ENCODE data around the gene PSORS1C2. TPM values are rescaled to one million over a fixed set of nuclear protein-coding genes. Genes with fewer than 3 reads are reported as not detected.

Gene PSORS1C2
- total RNA-seq (2022; extraction: Qiagen RNA extraction; ENCODE audit: low read depth), result not detected in 5 replicates

DNA sequence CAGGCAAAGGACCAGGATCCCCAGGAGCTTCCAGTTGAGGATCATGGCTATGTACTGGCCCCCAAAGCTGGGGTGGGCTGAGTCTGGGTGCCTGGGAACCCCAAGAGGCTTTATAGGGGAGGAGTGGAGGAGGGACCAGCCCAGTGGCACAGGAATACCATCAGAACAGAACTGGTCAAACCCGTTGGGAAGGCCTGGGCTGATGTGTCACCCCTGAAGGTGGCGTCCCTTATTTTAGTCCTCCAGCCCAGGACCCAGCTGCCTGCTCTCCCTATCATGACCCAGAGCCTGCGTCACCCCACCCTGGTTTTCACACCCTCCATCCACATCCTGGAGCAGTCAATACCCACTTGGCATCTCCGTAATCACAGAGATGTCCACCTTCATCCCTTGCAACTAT lies at the start of gene PSORS1C2:
Gene PSORS1C2 (minus strand): TSS at position 85 of the 400 bp plus-strand sequence. CDS start 40 bp downstream, at position 45.

DNA sequence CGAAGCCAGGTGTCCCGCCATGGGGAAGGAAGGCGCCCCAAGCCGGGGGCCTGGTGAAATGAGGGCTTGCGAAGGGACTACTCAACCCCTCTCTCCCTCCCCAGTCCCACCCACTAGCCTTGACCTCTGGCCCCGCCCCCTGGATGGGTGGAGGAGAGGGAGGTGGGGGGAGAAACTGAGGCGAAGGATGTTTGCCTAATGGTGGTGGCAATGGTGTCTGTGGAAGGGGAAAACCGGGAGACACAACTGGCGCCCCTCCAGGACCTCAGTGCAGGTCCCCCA lies 31.7 kb upstream of the PSORS1C2 start, which contains the start of gene POU5F1:
Gene POU5F1 (minus strand): TSS at position 83 of the 282 bp plus-strand sequence. CDS start 62 bp downstream, at position 21.

DNA sequence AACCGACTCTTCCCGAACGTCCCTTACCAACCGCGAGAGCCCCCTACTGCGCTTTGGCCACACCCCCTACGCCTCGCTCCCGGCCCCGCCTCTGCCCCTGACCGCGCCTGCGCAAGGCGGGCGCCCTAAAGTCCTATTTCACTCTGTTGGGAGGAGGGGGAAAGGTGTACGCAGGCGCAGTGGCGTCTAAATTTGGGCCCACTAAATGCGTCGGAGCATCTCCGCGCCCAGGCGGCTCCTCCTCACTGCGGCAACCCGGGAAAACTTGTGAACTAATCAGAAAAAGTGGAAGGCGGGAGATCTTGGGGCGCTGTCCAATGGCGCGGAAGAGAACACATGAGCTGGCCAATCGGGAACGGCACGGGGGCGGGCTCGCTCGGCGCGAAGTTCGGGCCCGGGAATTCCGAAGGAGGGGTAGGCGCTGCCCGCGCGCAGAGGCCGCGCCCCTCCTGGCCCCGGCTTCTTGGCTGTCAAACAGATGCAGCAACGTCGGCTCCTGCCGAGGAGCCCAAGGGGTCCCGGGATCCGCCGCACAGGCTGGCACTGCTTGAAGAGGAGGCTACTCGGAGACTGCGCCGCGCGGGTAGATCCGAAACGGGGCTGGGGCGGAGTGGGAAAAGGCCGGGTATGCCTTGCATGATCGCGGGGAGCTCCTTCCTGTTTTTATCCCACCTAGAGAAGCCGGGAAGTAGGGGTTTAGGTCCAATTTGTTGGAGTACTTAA lies 19.4 kb upstream of the PSORS1C2 start, which contains the start of gene TCF19:
Gene TCF19 (plus strand): TSS at position 450 of the 723 bp plus-strand sequence. CDS start 881 bp downstream, outside the sequence.

DNA sequence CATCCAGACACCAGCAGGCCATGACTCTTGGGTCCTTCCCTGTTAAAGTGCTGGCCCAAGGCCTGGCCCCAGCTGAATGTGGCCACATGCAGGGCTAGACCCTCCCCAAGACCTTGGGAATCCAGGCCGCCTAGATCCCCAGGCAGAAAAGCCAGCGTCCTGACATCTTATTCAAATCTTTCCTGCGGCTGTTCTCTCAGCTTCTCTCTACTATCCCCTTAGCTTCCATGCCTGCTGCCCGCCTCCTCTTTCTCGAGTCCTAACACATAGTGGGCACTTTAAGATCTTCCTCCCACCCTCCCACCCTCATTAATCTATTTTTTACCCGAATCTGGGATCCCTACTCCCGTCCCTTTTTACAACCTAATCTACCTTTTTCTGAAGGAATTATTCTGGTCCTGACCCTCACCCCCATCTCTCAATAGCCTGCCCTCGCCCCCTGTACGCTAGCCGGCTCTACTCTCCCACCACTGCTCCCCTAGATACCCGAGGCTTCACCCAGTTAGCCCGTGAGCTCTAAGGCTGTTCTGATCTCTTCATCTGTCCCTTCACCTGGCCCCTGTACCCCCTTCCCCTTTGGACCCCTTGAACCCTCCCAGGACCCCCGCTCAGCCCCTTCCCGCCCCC lies 18.8 kb upstream of the PSORS1C2 start, which contains the start of gene CCHCR1:
Gene CCHCR1 (minus strand): TSS at position 290 of the 627 bp plus-strand sequence. CDS start 202 bp downstream, at position 88.

DNA sequence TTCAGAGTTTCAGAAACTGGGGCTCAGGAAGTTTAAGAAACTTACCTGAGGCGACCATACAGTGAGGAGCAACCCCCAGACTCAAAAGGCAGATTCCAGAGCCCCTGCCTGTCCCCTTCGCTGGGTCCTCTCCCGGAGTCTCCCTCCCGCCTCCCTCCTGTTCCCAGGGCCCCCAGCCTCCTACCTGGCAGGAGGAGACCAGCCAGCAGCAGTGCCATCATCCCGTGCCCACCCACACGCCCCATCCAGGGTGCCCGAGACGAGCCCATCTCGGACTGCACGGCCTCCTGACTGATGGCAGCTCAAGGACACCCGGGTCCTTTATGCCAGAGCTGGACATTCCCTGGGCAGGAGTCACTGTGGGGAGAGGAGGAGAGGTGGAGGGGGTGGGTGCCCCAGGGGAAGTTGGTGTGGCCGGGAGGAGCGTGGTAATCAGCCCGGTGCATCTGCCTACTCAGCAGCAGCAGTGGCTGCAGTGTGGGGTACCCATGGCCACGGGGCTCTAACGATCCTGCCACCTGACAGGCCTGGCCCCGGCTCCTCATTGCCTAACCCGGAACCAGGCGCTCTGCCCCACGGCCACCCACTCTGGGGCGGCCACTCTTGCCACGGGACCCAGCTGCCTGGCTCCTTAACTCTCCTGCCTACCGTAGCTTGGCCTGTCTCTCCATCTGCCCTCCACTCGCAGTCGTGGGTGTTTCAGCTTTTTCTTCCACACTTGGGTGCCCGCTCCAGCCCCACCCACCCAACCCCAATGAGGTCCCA lies 18.5 kb downstream of the PSORS1C2 start, which contains the start of gene CDSN:
Gene CDSN (minus strand): TSS at position 296 of the 765 bp plus-strand sequence. CDS start 27 bp downstream, at position 269.

DNA sequence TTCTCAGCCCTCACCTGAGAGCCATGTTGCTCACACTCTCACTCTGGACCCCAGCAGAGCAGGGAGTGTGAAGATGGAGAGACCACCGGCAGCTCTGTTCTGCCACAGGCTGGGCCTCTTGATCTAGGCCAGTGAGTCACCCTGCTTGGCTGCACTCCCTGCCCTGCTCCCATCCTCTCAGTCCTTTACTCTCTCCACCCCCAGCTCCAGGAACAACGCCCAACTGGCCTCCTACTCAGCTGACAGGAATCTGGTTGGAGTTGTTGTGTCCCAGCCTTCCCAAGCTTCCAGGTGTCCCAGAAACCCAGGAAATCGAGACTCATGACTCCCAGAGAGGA lies 24.4 kb downstream of the PSORS1C2 start, which contains the start of gene PSORS1C1:
Gene PSORS1C1 (plus strand): TSS at position 260 of the 338 bp plus-strand sequence. CDS start 14,833 bp downstream, outside the sequence.

DNA sequence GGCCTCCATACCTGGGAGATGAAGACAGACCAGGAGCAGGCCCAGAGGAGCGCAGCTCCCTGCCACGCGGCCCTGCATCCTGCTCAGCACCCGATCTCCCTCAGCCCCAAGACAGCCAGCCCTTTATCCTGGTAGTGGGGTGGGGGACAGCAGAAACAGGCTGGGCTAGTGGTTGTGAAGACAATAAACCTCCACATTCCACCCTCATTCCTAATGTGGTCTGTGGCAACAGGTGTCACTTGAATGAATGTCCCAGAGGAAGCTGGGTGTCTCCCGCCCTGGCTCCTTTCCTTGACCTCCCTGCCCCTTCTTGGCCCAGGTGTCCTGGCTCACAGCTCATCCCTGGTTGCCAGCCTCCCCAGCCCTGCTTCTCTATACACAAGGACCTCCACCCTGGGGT lies 26.4 kb downstream of the PSORS1C2 start, which contains the start of gene C6orf15:
Gene C6orf15 (minus strand): TSS at position 98 of the 400 bp plus-strand sequence. CDS start 20 bp downstream, at position 78.

Other genes starting within 250 kb of the PSORS1C2 start
- 14.8 to 23.5 TPM (median 19.2 TPM) in 5 replicates for gene GTF2H4, start 230.9 kb downstream of the PSORS1C2 start, total RNA-seq (2022; extraction: Qiagen RNA extraction; ENCODE audit: low read depth)
- 9.1 to 11.7 TPM (median 11.2 TPM) in 5 replicates for gene VARS2, start 224.8 kb downstream of the PSORS1C2 start, total RNA-seq (2022; extraction: Qiagen RNA extraction; ENCODE audit: low read depth)
- not detected in 5 replicates for gene SFTA2, start 206.9 kb downstream of the PSORS1C2 start, total RNA-seq (2022; extraction: Qiagen RNA extraction; ENCODE audit: low read depth)
- 0.01 to 0.05 TPM (median 0.02 TPM) in 3 of 5 replicates, not detected in the others for gene MUCL3, start 198.1 kb downstream of the PSORS1C2 start, total RNA-seq (2022; extraction: Qiagen RNA extraction; ENCODE audit: low read depth)
- not detected in 5 replicates for gene MUC21, start 155.3 kb downstream of the PSORS1C2 start, total RNA-seq (2022; extraction: Qiagen RNA extraction; ENCODE audit: low read depth)
- gene MUC22, start 128.6 kb downstream of the PSORS1C2 start, total RNA-seq (2022; extraction: Qiagen RNA extraction; ENCODE audit: low read depth), result 0.01 to 0.03 TPM in 2 of 5 replicates, not detected in the others
- not detected in 5 replicates for gene C6orf15, start 26.5 kb downstream of the PSORS1C2 start, total RNA-seq (2022; extraction: Qiagen RNA extraction; ENCODE audit: low read depth)
- gene PSORS1C1, start 24.3 kb downstream of the PSORS1C2 start, total RNA-seq (2022; extraction: Qiagen RNA extraction; ENCODE audit: low read depth), result 3.0 to 4.4 TPM (median 4.1 TPM) in 5 replicates
- gene CDSN, start 18.6 kb downstream of the PSORS1C2 start, total RNA-seq (2022; extraction: Qiagen RNA extraction; ENCODE audit: low read depth), result not detected in 5 replicates
- gene CCHCR1, start 18.7 kb upstream of the PSORS1C2 start, total RNA-seq (2022; extraction: Qiagen RNA extraction; ENCODE audit: low read depth), result 6.5 to 7.3 TPM (median 6.7 TPM) in 5 replicates
- 12.1 to 15.0 TPM (median 13.7 TPM) in 5 replicates for gene TCF19, start 19.5 kb upstream of the PSORS1C2 start, total RNA-seq (2022; extraction: Qiagen RNA extraction; ENCODE audit: low read depth)
- 2.8 to 6.0 TPM (median 4.1 TPM) in 5 replicates for gene POU5F1, start 31.6 kb upstream of the PSORS1C2 start, total RNA-seq (2022; extraction: Qiagen RNA extraction; ENCODE audit: low read depth)
- gene HLA-C, start 133.0 kb upstream of the PSORS1C2 start, total RNA-seq (2022; extraction: Qiagen RNA extraction; ENCODE audit: low read depth), result 44.7 to 60.0 TPM (median 50.9 TPM) in 5 replicates
- 24.5 to 36.5 TPM (median 29.0 TPM) in 5 replicates for gene HLA-B, start 218.1 kb upstream of the PSORS1C2 start, total RNA-seq (2022; extraction: Qiagen RNA extraction; ENCODE audit: low read depth)